PC-3 (cell line): Measurements from ENCODE around the gene CHRND. TPM values are rescaled to one million over a fixed set of nuclear protein-coding genes. Genes with fewer than 3 reads are reported as not detected.

Source experiments
- ATAC-seq: fragments of 200-7000 bp; cut with Tn5 transposase; 2 replicates; pipeline ENCODE4 v1.9.1; 2020; ENCODE audit warnings: mild to moderate bottlenecking, moderate library complexity
- BruUV-seq: library from RNA; stranded (reverse); fragments of 400-500 nt; replicated peaks from 2 replicates; lab custom pipeline; 2021; lab: Mats Ljungman, UMichigan
- CTCF ChIA-PET: fragments of 300-600 bp; sonication (Branson Sonifier 250); formaldehyde crosslinking; loops from one replicate; lab custom pipeline; 2022; ENCODE audit warnings: antibody characterized with exemption; lab: Charles Lee
- POLR2A ChIA-PET: fragments of 300-600 bp; sonication (Branson Sonifier 250); formaldehyde crosslinking; loops from one replicate; lab custom pipeline; 2022; ENCODE audit warnings: antibody characterized with exemption; ENCODE audit not compliant: unreplicated experiment; lab: Charles Lee
- DNase-seq: peaks from one replicate; pipeline ENCODE4 v3.0.0-alpha.2; 2015
- H2AFZ ChIP-seq: fragments of 300-600 bp; sonication (generic); 2 replicates; pipeline ENCODE4 v1.6.0; 2016; ENCODE audit warnings: antibody characterized with exemption, low read length
- H3F3A ChIP-seq: fragments of 300-600 bp; sonication (generic); one replicate; pipeline ENCODE4 v1.6.0; 2017; ENCODE audit warnings: antibody characterized with exemption, low read length, control low read depth, mild to moderate bottlenecking; ENCODE audit not compliant: unreplicated experiment
- H3K27ac ChIP-seq: fragments of 300-600 bp; sonication (generic); 2 replicates; pipeline ENCODE4 v1.5.1; 2016; ENCODE audit warnings: mild to moderate bottlenecking, low read length
- H3K27me3 ChIP-seq: fragments of 300-600 bp; sonication (generic); 2 replicates; pipeline ENCODE4 v1.6.1; 2016; ENCODE audit warnings: low read length, mixed read lengths
- H3K36me3 ChIP-seq: fragments of 300-600 bp; sonication (generic); 2 replicates; pipeline ENCODE4 v1.6.1; 2016; ENCODE audit warnings: low read depth, mixed run types, low read length, mixed read lengths
- H3K4me1 ChIP-seq: fragments of 300-600 bp; sonication (generic); 2 replicates; pipeline ENCODE4 v1.5.1; 2016; ENCODE audit warnings: low read length; ENCODE audit not compliant: insufficient read depth
- H3K4me2 ChIP-seq: fragments of 300-600 bp; sonication (generic); 2 replicates; pipeline ENCODE4 v1.6.0; 2016; ENCODE audit warnings: low read length
- H3K4me3 ChIP-seq: fragments of 300-600 bp; sonication (generic); 2 replicates; pipeline ENCODE4 v1.5.1; 2016; ENCODE audit warnings: mild to moderate bottlenecking, low read length, mixed read lengths
- H3K79me2 ChIP-seq: fragments of 300-600 bp; sonication (generic); 2 replicates; pipeline ENCODE4 v1.6.1; 2017; ENCODE audit warnings: low read length, mixed read lengths
- H3K9ac ChIP-seq: fragments of 300-600 bp; sonication (generic); 2 replicates; pipeline ENCODE4 v1.6.0; 2016; ENCODE audit warnings: mild to moderate bottlenecking, low read length
- H3K9me2 ChIP-seq: fragments of 300-600 bp; sonication (generic); replicated peaks from 2 replicates; pipeline ENCODE4 v1.6.1; 2016; ENCODE audit warnings: mixed run types, low read length, mixed read lengths
- H3K9me3 ChIP-seq: fragments of 300-600 bp; sonication (generic); 2 replicates; pipeline ENCODE4 v1.6.1; 2016; ENCODE audit warnings: low read length, mixed read lengths
- H4K20me1 ChIP-seq: fragments of 300-600 bp; sonication (generic); 2 replicates; pipeline ENCODE4 v1.6.1; 2016; ENCODE audit warnings: low read length, mixed read lengths
- CTCF ChIP-seq: fragments of 300-600 bp; sonication (generic); conservative IDR thresholded peaks from 2 replicates; pipeline ENCODE4 v1.5.1; 2017; ENCODE audit warnings: antibody characterized with exemption, low read depth, mild to moderate bottlenecking, low read length
- EZH2 ChIP-seq: fragments of 300-600 bp; sonication (generic); IDR thresholded peaks from one replicate; pipeline ENCODE4 v1.6.1; 2017; ENCODE audit warnings: antibody characterized with exemption, mild to moderate bottlenecking, low read length; ENCODE audit not compliant: unreplicated experiment
- EZH2phosphoT487 ChIP-seq: fragments of 300-600 bp; sonication (generic); IDR thresholded peaks from 2 replicates; pipeline ENCODE4 v1.6.1; 2018; ENCODE audit warnings: mild to moderate bottlenecking, antibody characterized with exemption, low read length, borderline replicate concordance
- intact Hi-C: fragments of 100-400 bp; cut with micrococcal nuclease; formaldehyde crosslinking; loops from 2 replicates; pipeline ENCODE4 v1.9.0; 2023
- total RNA-seq: library from RNA; depleted of rRNA; stranded (reverse); fragments of >200 nt; gene quantifications from 2 replicates; pipeline ENCODE4 v1.2.3, GENCODE V29; 2014

The CHRND gene
- total RNA-seq, 1 experiment from 2014 or later = not detected

GRCh38 chr2:232479341-232480200 is 46.4 kb upstream of the CHRND start:
- Histone ChIP-seq H3K27ac (no peak overlapping the region), H3K9me3 (no peaks in the 10 kb centered on the region), H2AFZ (no peak overlapping the region), H3K4me3 (no peak overlapping the region), H4K20me1 (no peaks in the 10 kb centered on the region), H3K4me2 (no peak overlapping the region), H3K9me2 (no peaks in the 10 kb centered on the region), H3K79me2 (no peaks in the 10 kb centered on the region), H3K4me1 (no peaks in the 10 kb centered on the region), H3K36me3 (no peaks in the 10 kb centered on the region), H3F3A (no peaks in the 10 kb centered on the region), H3K27me3 (peaks cover 8% of the 10 kb centered on the region), H3K9ac (no peak overlapping the region)
- ATAC-seq (no peak), DNase-seq (no peak)
- intact Hi-C loops = no loop called here
- BruUV-seq = no TSS peak
- ChIA-PET POLR2A (no interaction called here), CTCF (no interaction called here)
- no peak for TF ChIP-seq EZH2
- TF ChIP-seq CTCF = no peak
- no peak for TF ChIP-seq EZH2phosphoT487

GRCh38 chr2:232480201-232481190 is 45.5 kb upstream of the CHRND start:
- DNase-seq = no peak
- H3K4me3 ChIP-seq = no peak overlapping the region
- H4K20me1 ChIP-seq = no peaks in the 10 kb centered on the region
- no peak for ATAC-seq
- no peaks in the 10 kb centered on the region for H3F3A ChIP-seq
- CTCF ChIA-PET = no interaction called here
- no peaks in the 10 kb centered on the region for H3K9me3 ChIP-seq
- H2AFZ ChIP-seq = no peak overlapping the region
- H3K36me3 ChIP-seq = no peaks in the 10 kb centered on the region
- H3K4me1 ChIP-seq = no peaks in the 10 kb centered on the region
- TF ChIP-seq CTCF (no peak), EZH2phosphoT487 (no peak), EZH2 (no peak)
- no peaks in the 10 kb centered on the region for H3K27me3 ChIP-seq
- H3K9me2 ChIP-seq = no peaks in the 10 kb centered on the region
- POLR2A ChIA-PET = no interaction called here
- H3K79me2 ChIP-seq = no peaks in the 10 kb centered on the region
- H3K27ac ChIP-seq = no peak overlapping the region
- no peak overlapping the region for H3K9ac ChIP-seq
- no TSS peak for BruUV-seq
- no peak overlapping the region for H3K4me2 ChIP-seq
- intact Hi-C loops = no loop called here
